Peyer's patch (tissue), 4 donors: Measurements from ENCODE around the gene NCKAP5.

Source experiments
- POLR2A ChIP-seq, 2 donors: fragments of 450-650 bp; IDR thresholded peaks; one replicate each; pipeline ENCODE4 v1.5.1; 2017; ENCODE audit warnings: antibody characterized with exemption in 2 of 2, mild to moderate bottlenecking in 2 of 2, moderate library complexity in 2 of 2
- TF ChIP-seq, protein P1 (sequence below), 6 experiments: fragments of 450-650 bp in 4 of 6; fragments of 200-600 bp in 2 of 6; sonication (generic) in 1 of 6; IDR thresholded peaks; one replicate each; pipeline ENCODE4 v1.5.1; 2017 to 2019; ENCODE audit warnings: antibody characterized with exemption in 6 of 6, mild to moderate bottlenecking in 3 of 6, moderate library complexity in 1 of 6

DNA sequence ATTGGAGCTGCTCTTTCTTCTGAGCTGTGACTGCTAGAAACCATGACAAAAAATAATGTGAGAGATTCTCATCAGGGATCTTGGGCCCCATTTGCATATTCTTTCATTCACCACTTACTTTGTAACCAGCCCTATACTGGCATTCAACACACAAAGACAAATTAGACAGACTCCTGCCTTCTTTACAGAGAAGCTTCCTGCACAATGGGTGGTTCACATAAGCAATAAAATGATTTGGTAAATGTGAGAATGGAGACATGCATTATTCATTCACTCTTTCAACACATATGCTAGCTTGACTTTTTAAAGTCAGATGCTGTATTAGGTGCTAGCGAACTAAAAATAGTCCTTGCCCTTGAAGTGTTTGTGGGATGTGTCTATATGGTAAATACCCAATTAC lies 174.4 kb downstream of the NCKAP5 start:
- TF ChIP-seq, protein P1, sequence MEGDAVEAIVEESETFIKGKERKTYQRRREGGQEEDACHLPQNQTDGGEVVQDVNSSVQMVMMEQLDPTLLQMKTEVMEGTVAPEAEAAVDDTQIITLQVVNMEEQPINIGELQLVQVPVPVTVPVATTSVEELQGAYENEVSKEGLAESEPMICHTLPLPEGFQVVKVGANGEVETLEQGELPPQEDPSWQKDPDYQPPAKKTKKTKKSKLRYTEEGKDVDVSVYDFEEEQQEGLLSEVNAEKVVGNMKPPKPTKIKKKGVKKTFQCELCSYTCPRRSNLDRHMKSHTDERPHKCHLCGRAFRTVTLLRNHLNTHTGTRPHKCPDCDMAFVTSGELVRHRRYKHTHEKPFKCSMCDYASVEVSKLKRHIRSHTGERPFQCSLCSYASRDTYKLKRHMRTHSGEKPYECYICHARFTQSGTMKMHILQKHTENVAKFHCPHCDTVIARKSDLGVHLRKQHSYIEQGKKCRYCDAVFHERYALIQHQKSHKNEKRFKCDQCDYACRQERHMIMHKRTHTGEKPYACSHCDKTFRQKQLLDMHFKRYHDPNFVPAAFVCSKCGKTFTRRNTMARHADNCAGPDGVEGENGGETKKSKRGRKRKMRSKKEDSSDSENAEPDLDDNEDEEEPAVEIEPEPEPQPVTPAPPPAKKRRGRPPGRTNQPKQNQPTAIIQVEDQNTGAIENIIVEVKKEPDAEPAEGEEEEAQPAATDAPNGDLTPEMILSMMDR (IDR thresholded peaks at IDR 0.05): no peak
- no peak for TF ChIP-seq POLR2A (IDR thresholded peaks at IDR 0.05)
